GM20431 (cell line): Measurements from ENCODE around the gene WWTR1.

Experiments used
- in situ Hi-C: fragments of 300-500 bp; cut with MseI, MboI; formaldehyde crosslinking; loops from one replicate; pipeline ENCODE4 v1.15.0; 2020; ENCODE audit warnings: low sequenced_read_pairs; ENCODE audit not compliant: unreplicated experiment

WWTR1 gene

DNA sequence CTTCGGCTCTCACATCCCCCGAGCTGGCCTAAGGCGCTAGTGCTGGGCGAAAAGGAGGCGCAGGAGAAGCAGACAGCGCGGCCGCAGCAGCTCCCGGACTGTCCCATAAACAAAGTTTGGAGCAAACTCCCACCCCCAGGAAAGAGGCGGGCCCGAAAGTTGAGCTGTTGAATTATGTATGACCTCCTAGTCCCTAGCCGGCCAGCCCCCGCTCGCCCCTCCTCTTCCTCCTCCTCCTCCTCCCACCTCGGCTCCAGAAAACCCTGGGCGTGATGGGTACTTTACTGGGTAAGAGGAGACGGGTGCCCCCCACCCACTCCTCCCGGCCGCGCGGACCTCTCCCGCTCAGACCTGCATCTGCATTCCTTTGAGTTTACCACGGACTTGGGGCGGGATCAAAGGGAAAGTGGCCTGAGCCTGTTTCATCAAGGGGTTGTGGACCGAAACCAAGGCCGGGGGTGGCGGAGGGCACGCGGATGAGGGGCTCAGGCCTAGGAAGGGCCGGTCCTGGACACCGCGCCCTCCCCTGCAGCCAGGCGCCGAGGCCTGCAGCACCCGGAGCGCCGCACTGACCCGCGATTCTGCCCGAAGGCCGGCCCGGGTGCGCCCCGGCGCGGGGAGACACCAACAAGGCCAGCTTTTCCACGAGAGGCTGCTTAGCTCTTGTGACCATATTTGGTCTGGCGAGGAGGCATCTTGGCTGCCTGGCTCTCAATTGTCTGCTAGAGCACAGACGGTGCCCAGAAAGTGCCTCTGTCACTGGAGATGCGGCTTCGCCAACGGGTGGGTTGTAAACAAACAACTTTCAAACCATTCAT, at the start of gene WWTR1:
TSS of gene WWTR1 (minus strand) at position 100 of the 818 bp plus-strand sequence. CDS start 719 bp downstream, outside the sequence.
- in situ Hi-C loops = no loop called here

DNA sequence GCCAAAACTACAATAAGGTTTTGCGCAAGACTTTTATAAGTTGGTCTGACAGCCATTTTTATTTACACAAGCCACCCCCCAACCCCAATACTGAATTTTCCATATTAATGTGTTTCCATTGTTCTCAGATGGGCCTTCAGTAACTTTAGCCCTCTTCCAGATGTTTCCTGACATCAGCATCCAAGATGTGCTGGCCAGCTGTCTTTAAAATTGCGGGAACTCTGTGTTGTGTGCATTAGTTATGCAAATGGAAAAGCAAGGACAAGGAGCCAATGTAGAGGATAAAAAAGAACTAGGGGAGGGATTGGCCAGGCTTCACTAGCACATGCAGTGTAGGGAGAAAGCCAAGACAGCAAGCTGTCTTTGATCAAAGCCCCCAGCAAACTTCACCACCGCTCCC, 49.1 kb upstream of the WWTR1 start:
- in situ Hi-C loops = no loop called here

DNA sequence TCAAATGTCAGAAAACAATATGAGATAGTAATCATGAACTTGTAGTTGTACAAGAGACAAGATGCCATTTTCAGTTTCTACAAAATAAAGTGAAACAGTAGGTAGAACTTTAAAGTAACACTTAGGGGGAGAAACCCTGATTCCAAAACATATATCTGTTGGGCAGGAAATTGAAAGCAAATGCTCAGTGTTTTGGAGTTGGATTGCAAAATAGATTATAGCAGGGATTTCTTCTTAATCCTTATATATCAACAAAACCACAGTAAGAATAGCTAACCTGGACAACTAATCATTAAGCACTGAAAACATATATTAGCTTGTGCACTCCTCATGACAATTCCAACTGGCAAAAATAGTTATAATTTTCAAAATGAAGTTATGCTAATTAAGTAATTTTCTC, 47.6 kb upstream of the WWTR1 start:
- in situ Hi-C loops = no loop called here

DNA sequence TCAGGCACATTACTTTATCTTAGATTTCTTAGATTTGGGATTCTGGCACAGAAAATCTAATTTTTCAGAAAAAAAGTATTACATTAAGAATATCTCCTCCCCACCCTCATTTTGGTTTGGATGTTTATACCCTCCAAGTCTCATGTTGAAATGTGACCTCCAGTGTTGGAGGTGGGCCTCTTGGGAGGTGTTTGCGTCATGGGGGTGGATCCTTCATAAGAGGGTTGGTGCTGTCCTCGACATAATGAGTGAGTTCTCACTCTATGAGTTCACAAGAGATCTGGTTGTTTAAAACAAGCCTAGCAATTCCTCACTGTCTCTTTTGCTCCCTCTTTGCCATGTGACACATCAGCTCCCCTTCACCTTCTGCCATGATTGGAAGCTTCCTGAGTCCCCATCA, 45.6 kb upstream of the WWTR1 start:
- in situ Hi-C loops = no loop called here

DNA sequence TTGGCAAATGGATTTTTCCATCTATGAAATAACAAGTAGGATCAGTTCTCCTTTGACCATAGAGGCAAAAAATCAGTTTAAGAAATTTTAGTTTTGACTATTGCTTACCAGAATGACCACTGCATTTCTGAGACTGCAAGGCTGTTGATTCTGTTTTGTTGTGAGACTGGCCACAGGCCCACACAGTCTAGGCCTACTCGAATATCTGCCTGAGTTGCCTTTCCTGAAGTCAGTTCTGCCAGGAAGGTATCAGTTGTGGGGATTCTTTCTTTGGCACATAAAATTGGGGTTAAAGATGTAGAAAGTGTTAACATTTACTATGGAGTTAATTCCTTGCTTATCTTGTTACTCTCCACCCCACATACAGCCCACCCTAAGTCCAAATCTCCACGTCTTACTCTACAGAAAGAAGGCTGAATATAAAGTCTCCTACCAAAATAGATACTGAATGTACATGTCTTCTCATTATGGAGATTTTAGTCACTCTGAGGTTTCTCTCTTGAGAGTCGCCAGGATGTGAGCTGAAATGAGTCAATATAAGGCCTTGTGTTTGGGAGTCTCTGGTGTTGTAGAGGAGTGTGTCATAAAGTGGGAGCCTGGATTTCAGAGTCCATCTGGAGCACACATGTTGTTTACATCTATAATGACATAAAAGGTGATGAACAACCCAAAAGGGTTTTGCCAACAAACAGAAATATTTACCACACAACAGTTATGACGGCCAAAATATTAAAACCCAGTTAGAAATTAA, 45.0 kb upstream of the WWTR1 start:
- in situ Hi-C loops = no loop called here

DNA sequence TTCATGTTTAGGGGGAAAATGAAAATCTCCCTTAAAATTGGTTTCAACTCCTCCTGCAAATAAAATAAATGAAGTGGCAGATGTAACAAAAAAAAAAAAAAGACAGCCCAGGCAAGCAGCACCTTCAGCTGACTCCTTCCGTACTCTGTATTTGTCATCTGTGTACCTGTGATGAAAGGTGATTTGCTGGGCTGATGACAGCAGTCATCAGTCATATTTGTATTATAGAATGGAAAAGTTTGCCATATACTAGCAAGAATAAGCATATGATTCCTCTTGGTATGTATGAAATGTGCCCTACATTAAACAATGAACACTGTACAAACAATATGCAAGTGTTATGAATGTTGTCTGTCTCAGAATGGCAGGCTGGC, 44.1 kb upstream of the WWTR1 start:
- in situ Hi-C loops = no loop called here

DNA sequence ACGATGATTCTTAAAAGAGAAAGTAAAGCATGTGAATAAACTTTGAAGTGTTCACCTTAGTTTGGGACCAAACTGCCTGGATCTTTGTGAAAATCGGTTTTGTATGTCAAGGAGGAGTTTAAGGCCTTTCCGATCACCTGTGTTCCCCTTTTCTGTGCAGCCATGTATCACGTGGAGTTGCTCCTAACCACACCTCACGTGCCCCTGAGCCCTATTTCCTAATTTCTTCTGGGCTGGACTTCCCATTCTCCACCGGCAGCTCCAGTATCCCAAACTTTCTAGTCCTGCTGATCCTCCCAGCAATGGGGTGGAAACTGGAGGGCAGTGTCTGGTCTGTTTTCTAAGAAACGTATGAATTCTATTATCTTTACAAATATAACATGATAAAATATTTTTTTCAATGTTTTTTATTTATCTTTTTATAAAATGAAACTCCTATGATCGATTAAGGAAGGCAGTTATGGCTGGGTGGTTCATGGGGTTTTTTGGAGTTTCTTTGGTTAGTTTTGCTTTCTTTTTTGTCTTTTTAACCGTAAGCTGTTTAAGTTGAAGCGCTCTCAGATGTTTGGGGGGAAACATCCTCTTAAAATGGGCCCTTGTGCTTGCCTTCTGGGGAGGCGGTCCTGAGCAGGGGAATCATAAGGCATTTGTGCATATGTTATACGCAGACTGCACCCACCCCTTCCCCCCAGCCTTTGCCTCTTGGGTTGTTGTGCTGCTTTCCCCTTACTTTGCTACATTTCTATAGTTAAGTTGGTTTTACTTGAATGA, 43.6 kb upstream of the WWTR1 start:
- in situ Hi-C loops = no loop called here

DNA sequence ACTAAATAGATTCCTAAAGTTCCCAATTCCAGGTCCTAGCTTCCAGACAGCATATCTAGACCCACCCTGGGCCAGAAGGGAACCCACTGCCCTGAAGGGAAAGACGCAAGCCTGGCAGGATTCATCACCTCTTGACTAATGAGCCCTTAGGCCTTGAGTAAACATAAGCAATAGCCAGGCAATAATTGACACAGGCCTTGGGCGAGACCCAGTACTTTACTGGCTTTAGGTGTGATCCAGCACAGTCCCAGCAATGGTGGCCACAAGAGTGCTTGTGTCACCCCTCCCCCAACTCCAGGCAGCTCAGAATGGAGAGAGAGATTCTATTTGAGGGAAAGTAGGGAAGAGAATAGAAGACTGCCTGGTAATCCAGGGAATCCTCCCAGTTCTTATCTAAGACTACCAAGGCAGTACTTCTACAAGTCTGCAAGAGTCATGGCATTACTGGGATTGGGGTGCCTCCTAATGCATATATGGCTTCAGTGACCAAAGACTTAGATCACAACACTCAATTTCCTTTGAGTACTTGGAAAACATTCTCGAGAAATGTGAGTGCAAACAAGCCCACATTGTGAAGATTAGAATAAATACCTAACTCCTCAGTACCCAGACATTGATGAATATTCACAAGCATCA, 30.4 kb upstream of the WWTR1 start:
- in situ Hi-C loops = no loop called here

DNA sequence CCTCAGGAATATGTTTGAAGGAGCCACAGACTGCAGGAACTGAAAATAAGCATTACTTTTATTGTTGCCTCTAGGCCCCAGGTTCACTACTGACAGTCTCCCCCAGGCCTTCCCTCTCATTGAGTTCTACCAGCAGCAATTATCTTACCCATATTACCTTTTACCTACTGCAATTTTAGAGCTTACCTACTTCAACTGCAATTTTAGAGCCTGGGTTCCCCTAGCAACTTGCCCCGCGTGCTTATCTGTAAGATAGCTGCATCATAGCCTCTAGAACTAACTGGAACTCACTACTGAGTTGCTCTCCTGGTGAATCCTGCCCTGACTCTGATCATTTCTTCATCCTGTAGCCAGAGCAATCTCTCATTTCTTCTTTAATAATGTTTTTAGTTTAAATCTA, 29.2 kb upstream of the WWTR1 start:
- in situ Hi-C loops = no loop called here

DNA sequence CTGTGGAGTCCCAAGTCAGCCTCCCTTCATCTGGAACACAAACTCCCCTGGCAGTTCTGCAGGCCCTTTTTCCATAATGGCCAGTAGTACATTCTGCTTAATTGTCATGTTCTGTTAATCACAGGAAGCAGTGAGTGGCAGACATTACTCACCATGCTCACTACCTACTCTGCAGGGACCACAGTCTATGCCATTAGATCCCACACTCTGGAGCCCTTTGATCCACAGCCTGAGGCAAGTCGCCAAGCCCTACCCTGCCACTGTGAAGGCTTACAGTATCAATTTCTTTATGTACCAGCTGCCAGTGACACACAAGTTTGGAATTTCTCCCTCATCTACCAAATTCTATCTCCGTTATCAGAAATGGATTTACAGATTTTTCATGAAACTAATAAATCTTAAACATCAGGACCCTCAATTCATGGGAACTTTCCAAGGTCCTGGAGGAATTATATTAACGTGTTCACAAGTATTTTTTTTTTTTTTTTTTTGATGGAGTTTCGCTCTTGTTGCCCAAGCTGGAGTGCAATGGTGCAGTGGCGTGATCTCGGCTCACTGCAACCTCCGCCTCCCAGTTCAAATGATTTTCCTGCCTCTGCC, 20.6 kb upstream of the WWTR1 start:
- in situ Hi-C loops = no loop called here

DNA sequence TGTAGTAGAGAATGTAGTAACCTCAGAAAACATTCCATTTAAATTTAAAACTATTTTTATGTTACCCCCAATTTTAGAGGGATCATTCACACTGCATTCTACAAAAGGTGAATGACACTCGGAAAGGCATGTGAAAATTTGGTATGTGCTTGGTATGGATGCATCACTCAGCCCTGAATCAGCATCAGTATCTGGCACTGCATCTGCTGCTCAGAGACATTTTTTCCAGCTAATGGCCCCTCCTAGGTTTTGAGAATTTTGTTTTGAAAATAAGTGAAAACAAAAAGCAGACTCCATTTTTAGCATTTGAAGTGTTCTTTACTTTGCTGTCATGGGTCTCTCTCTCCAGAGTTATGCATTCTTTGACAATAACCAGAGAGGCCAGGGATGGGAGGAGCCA, 15.6 kb upstream of the WWTR1 start:
- in situ Hi-C loops = no loop called here

DNA sequence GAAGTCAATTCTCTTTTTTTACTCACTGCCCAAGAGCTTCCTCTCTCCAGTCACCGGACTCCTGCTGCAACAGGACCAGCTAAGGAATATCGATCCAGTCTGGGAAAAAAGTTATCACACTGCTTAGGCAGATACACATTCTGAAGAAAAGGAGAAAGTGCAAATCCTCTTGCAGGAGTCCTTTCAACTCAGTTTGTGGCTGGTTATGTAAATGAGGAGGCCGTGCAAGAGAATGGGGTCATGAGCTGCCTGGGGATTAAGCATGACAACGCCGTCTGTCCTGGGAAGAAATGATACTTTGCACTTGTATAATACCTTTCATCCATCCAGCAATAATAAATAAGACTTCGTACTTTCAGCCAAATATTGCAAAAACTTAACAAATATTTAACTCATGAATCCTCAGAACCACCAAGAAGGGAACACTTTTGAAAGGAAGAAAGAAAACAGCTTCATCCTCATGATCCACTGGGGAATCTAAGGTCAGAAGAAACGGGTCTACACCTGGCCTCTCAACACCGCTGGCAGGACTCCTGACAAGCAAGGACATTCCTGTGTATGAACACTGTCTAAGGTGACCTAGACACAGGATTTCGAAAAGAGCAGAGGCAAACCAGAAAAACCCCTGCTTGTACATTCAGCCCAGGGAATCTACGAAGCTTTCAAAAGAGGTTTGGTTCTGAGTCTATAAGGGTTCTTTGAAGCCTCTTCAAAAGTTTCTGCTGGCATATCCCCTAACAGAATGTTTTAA, 13.1 kb upstream of the WWTR1 start:
- in situ Hi-C loops = no loop called here

DNA sequence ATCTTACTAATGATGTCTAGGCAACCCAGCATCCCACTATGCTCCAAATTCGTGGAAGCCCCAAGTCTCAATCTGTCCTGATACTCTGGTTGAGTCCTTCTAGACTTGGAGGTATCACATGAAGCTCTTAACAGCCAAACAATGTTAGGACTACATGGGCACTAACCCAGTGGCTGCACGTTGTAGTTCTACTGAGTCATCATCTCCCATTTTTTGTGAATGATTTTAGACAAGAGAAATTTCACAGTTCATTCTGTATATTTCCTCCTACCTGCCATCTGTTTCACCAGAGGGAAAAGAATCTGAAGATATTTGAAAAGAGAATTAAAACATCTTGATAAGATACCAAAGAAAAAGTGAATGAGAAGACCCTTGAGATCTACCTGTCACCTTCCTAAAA, 9.8 kb upstream of the WWTR1 start:
- in situ Hi-C loops = no loop called here

DNA sequence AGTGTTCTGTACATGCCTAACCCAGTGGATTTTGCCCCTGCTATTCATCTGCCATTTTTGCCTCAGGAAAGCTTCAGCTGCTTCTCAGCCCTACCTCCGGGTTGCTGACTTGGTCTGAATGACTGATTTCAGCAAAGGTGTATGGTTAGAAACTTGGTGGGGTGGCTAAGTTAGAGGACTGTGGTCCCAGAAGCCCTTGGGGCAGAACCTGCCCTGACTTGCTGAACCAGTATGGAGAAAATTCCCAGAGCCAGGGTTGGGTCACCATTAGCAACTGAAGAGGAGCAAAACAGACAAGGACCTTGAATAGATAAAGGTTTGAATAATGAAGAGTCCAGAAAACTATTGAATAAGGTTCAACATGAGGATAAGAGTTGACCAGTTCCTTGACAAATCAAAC, 6.1 kb upstream of the WWTR1 start:
- in situ Hi-C loops = no loop called here

DNA sequence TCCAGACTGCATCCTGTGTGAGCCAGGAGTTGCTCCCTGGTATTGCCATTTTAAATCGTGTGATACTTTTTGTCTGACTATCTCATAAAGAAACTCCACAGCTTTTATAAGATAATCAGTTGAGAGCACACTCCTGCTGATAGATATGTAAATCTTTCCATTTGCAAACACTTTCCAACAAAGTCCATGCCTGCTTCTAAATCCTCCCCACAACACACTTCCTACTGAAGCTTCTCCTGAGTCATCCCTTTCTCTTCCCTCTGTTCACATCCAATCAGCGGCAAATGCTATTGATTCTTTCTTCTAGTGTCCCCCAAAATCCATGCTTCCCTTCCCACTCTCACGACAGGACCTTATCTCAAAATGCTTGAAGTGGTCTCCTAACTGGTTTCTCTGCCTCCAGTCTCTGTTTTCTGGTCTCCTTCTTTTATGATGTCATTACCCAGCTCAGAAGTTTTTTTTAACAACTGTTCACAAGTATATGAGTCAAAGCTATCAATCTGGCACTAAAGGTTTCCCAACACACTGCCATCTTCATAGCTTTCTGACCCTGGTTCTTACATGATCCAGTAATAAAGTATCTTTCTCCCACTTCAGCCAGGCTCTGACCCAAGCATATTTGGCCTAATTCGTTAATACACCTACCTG, 4.5 kb upstream of the WWTR1 start:
- in situ Hi-C loops = no loop called here

DNA sequence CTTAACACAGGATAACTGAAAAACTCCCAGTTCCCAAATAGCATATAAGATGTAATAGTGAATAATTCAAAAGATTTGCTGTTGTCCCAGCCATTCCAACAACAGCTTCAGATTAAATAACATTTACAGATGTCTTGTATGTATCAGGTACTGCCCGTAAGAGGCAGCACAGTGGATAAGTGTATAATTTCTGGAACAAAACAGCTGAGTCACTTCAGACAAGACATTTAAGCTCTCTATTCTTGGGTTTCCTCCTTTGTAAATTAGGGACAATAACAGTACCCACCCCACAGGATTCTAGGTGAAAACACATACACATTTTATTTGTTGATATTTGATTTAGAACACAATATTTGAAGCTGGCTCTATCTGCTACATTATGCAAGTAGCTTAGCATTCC, 2.6 kb upstream of the WWTR1 start:
- in situ Hi-C loops = no loop called here

DNA sequence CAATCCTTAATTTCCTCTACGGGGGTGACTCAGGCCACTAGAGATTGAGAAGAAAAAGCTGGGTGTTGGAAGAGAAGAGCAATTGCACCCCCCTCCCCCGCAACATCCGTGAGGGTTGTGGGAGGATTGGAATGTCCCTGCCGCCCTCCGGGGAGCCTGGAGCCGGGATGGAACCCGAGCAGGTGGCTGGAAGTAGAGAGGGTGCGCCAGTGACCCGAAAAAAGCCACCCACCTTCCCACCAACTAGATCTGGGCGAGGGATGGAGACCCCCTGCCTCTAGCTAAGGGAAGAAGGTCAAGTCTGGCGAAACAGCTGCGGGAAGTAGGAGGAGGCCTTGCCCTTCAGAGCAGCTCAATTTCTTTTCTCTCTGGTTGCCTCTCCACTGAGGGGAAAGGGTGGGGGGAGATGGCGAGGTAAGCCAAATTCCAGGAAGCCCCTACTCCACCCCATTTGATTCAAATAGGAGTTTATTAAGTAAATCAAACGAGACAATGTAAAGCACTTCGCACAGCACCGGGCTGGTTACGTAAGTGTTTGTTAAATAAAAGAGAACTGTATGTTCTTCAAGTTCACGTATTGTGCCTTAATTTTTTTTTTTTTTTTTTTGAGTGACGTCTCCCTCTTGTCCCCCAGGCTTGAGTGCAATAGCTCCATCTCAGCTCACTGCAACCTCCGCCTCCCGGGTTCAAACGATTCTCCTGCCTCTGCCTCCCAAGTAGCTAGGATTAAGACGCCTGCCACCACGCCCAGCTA, 1.1 kb upstream of the WWTR1 start:
- in situ Hi-C loops = no loop called here

DNA sequence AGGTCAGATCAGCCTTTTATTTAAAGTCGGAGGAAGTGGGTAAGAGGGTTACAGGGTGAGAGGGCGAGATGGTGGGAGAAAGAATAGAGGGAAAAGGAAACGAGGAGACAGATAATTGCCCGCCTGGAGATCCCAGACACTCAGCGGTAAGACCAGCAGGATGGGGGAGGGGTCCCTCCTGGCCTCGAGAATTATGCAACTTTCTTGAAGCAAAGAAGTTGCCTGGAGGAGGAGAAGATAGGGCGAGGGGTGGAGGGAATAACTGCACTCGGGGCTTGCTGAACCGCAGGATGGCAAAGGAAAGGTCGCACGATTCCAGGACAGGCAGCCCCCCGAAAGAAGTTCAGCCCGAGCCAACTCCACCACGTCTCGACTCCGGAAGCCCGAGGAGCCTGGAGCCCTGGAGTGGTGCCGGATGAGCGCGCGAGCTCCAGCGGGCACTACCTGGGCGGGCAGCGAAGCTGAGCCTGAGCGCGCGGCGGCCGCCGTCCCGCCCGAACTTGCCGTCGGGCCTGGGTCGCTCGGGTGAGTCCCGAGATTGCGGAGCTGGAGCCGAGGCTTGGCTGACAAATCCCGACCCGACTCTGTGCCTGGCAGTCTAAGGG, 402 bp downstream of the WWTR1 start:
- in situ Hi-C loops = no loop called here
